Measurements from ENCODE around the gene CSF3R.

Gene CSF3R

DNA sequence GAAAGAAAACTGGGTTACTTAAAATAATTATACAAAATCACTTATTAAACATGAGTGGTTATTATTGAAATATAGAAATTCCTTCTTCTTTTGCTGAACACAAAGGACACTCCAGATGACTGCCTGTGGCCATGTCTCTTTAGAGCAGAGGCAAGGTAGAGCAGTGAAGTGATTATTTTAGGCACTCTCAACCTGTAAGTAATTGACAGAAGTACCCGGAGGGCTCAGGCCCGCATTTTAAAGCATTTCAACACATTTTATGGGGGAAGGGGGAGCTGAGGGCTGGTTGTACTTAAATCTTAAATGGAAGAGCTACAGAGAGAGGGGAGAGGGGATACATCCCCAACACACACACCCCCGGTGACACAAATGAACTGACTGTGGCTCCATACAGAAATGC, 42.7 kb downstream of the CSF3R start:
- no peak overlapping the region for H3K9ac ChIP-seq
- H2AFZ ChIP-seq (ENCODE audit: low read depth): no peak overlapping the region
- no peak overlapping the region for H3K4me2 ChIP-seq
- H3K27ac ChIP-seq: no peak overlapping the region
- peaks cover 11% of the 10 kb centered on the region for H3K4me1 ChIP-seq (ENCODE audit: low read depth, poor library complexity, severe bottlenecking)
- no peaks in the 10 kb centered on the region for H3K79me2 ChIP-seq (ENCODE audit: insufficient read depth, low read depth)
- H3K36me3 ChIP-seq (ENCODE audit: insufficient read depth): no peaks in the 10 kb centered on the region
- no peak overlapping the region for H3K4me3 ChIP-seq (IDR thresholded peaks at IDR 0.05; ENCODE audit: insufficient read depth, low read depth, low read length)
- H4K20me1 ChIP-seq (ENCODE audit: insufficient read depth): no peaks in the 10 kb centered on the region
- TF ChIP-seq, protein P1, sequence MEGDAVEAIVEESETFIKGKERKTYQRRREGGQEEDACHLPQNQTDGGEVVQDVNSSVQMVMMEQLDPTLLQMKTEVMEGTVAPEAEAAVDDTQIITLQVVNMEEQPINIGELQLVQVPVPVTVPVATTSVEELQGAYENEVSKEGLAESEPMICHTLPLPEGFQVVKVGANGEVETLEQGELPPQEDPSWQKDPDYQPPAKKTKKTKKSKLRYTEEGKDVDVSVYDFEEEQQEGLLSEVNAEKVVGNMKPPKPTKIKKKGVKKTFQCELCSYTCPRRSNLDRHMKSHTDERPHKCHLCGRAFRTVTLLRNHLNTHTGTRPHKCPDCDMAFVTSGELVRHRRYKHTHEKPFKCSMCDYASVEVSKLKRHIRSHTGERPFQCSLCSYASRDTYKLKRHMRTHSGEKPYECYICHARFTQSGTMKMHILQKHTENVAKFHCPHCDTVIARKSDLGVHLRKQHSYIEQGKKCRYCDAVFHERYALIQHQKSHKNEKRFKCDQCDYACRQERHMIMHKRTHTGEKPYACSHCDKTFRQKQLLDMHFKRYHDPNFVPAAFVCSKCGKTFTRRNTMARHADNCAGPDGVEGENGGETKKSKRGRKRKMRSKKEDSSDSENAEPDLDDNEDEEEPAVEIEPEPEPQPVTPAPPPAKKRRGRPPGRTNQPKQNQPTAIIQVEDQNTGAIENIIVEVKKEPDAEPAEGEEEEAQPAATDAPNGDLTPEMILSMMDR (conservative IDR thresholded peaks at IDR 0.05; ENCODE audit: low read depth, low read length): no peak
- H3K27me3 ChIP-seq (ENCODE audit: insufficient read depth, low read depth): no peaks in the 10 kb centered on the region

DNA sequence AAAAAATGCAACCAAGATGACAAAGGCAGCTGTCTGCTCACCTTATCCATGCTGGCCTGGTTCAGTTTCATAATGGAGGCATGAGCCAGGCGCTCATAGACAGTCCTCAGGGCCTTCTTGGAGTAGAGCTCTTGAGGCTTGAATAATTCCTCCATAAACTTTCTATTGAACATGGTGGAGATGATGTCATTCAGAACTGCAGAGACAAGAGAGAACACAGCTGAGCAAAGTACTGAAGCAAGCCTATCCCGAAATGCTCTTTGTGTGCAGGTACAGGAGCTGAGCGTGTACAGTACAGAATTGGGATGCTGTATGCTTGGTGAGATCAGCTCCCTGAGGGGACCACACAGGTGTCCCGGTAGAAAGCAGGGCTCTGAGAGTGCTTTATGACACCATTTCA, 44.0 kb downstream of the CSF3R start:
- H3K9ac ChIP-seq: no peak overlapping the region
- peaks cover 11% of the 10 kb centered on the region for H3K4me1 ChIP-seq (ENCODE audit: low read depth, poor library complexity, severe bottlenecking)
- TF ChIP-seq, protein P1 (conservative IDR thresholded peaks at IDR 0.05; ENCODE audit: low read depth, low read length): no peak
- no peak overlapping the region for H3K4me3 ChIP-seq (IDR thresholded peaks at IDR 0.05; ENCODE audit: insufficient read depth, low read depth, low read length)
- no peak overlapping the region for H3K27ac ChIP-seq
- no peak overlapping the region for H2AFZ ChIP-seq (ENCODE audit: low read depth)
- no peaks in the 10 kb centered on the region for H3K79me2 ChIP-seq (ENCODE audit: insufficient read depth, low read depth)
- no peak overlapping the region for H3K4me2 ChIP-seq
- no peaks in the 10 kb centered on the region for H4K20me1 ChIP-seq (ENCODE audit: insufficient read depth)
- no peaks in the 10 kb centered on the region for H3K36me3 ChIP-seq (ENCODE audit: insufficient read depth)
- H3K27me3 ChIP-seq (ENCODE audit: insufficient read depth, low read depth): no peaks in the 10 kb centered on the region

DNA sequence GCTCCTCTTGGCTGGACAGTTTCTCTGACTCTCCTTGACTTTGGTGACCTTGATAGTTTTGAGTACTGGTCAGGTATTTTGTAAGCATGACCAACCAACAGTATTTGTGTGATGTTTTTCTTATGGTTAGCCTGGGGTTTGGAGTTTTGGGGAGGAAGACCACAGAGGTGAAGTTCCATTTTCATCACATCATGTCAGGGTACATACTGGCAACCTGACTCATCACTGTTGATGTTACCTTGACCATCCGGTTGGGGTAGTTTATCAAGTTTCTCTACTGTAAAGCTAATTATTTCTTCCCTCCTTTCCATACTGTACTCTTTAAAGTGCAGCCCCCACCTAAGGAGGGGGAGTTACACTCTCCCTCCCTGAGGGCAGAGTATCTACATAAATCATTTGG, 45.9 kb downstream of the CSF3R start:
- H3K9ac ChIP-seq: no peak overlapping the region
- TF ChIP-seq, protein P1 (conservative IDR thresholded peaks at IDR 0.05; ENCODE audit: low read depth, low read length): no peak
- H3K27me3 ChIP-seq (ENCODE audit: insufficient read depth, low read depth): no peaks in the 10 kb centered on the region
- no peaks in the 10 kb centered on the region for H3K36me3 ChIP-seq (ENCODE audit: insufficient read depth)
- H3K4me2 ChIP-seq: peak overlapping the region; percentile 25; the same call in 1 of the 2 replicates
- no peaks in the 10 kb centered on the region for H3K79me2 ChIP-seq (ENCODE audit: insufficient read depth, low read depth)
- no peak overlapping the region for H3K27ac ChIP-seq
- no peaks in the 10 kb centered on the region for H4K20me1 ChIP-seq (ENCODE audit: insufficient read depth)
- H3K4me3 ChIP-seq (IDR thresholded peaks at IDR 0.05; ENCODE audit: insufficient read depth, low read depth, low read length): no peak overlapping the region
- H2AFZ ChIP-seq (ENCODE audit: low read depth): no peak overlapping the region; the same call in 1 of the 2 replicates
- H3K4me1 ChIP-seq (ENCODE audit: low read depth, poor library complexity, severe bottlenecking): peaks cover 11% of the 10 kb centered on the region

DNA sequence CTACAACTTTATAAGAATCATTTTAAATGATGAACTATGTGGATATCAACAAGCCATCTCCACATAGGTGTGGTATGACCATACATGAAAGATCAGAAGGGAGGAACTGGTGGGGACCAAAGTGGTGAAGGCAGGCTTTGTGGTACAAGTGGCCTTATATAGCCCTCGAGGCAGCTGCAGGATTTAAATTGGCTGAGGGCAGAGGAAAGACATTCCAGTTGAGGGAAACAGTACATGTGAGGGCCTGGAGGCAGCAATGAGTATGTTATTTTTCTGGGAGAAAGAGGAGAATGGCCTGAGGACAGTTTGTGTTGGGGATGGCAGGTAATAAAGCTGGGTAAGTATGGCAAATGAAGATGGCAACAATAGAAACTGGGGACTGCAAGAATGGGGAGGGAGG, 49.6 kb downstream of the CSF3R start:
- H3K9ac ChIP-seq: no peak overlapping the region
- H3K27me3 ChIP-seq (ENCODE audit: insufficient read depth, low read depth): no peaks in the 10 kb centered on the region
- H3K4me1 ChIP-seq (ENCODE audit: low read depth, poor library complexity, severe bottlenecking): peaks cover 11% of the 10 kb centered on the region
- no peak overlapping the region for H3K4me2 ChIP-seq
- H3K36me3 ChIP-seq (ENCODE audit: insufficient read depth): no peaks in the 10 kb centered on the region
- H2AFZ ChIP-seq (ENCODE audit: low read depth): no peak overlapping the region
- H3K27ac ChIP-seq: no peak overlapping the region
- no peak overlapping the region for H3K4me3 ChIP-seq (IDR thresholded peaks at IDR 0.05; ENCODE audit: insufficient read depth, low read depth, low read length)
- TF ChIP-seq, protein P1 (conservative IDR thresholded peaks at IDR 0.05; ENCODE audit: low read depth, low read length): no peak
- H3K79me2 ChIP-seq (ENCODE audit: insufficient read depth, low read depth): no peaks in the 10 kb centered on the region
- no peaks in the 10 kb centered on the region for H4K20me1 ChIP-seq (ENCODE audit: insufficient read depth)
